Measurements from ENCODE around the gene MRPL21.

Gene MRPL21

GRCh38 chr11:68911731-68912130 lies 8.1 kb upstream of the MRPL21 start:
- H3K4me3 ChIP-seq (ENCODE audit: low read depth, low read length) = no peak overlapping the region
- TF ChIP-seq CTCF (IDR thresholded peaks at IDR 0.05; ENCODE audit: low read depth, low read length) = no peak

- H3K4me3 ChIP-seq (ENCODE audit: low read depth, low read length) = no peak overlapping the region
- TF ChIP-seq CTCF (IDR thresholded peaks at IDR 0.05; ENCODE audit: low read depth, low read length) = no peak
Observed at GRCh38 chr11:68910965-68911364, 7.3 kb upstream of the MRPL21 start.

GRCh38 chr11:68908273-68908672 lies 4.6 kb upstream of the MRPL21 start:
- no peak overlapping the region for H3K4me3 ChIP-seq (ENCODE audit: low read depth, low read length)
- no peak for TF ChIP-seq CTCF (IDR thresholded peaks at IDR 0.05; ENCODE audit: low read depth, low read length)

GRCh38 chr11:68905421-68906360 lies 2.1 kb upstream of the MRPL21 start:
- no peak for TF ChIP-seq CTCF (IDR thresholded peaks at IDR 0.05; ENCODE audit: low read depth, low read length)
- no peak overlapping the region for H3K4me3 ChIP-seq (ENCODE audit: low read depth, low read length)

GRCh38 chr11:68904248-68904847 lies 716 bp upstream of the MRPL21 start:
- H3K4me3 ChIP-seq (ENCODE audit: low read depth, low read length) = peak overlapping the region; percentile 99
- TF ChIP-seq CTCF (IDR thresholded peaks at IDR 0.05; ENCODE audit: low read depth, low read length) = no peak

GRCh38 chr11:68900835-68901381 lies 2.7 kb downstream of the MRPL21 start:
- no peak overlapping the region for H3K4me3 ChIP-seq (ENCODE audit: low read depth, low read length)
- TF ChIP-seq CTCF (IDR thresholded peaks at IDR 0.05; ENCODE audit: low read depth, low read length) = no peak

- no peak overlapping the region for H3K4me3 ChIP-seq (ENCODE audit: low read depth, low read length)
- no peak for TF ChIP-seq CTCF (IDR thresholded peaks at IDR 0.05; ENCODE audit: low read depth, low read length)
Observed at GRCh38 chr11:68897441-68897840, 6.2 kb downstream of the MRPL21 start.

Measured in WI38 (cell line).